HG02763 (cell line): ENCODE measurements around the gene BID.
"Not testable (repeated sequence)": the region's sequence is repeated elsewhere in the genome, so short reads cannot be mapped to it uniquely, and the experiment has no call there.

Experiments
- ATAC-seq: cut with Tn5 transposase; IDR thresholded peaks from one replicate; pipeline ENCODE4 v1.9.1; 2021; ENCODE audit warnings: mild to moderate bottlenecking, moderate library complexity; ENCODE audit not compliant: unreplicated experiment

The BID gene

DNA sequence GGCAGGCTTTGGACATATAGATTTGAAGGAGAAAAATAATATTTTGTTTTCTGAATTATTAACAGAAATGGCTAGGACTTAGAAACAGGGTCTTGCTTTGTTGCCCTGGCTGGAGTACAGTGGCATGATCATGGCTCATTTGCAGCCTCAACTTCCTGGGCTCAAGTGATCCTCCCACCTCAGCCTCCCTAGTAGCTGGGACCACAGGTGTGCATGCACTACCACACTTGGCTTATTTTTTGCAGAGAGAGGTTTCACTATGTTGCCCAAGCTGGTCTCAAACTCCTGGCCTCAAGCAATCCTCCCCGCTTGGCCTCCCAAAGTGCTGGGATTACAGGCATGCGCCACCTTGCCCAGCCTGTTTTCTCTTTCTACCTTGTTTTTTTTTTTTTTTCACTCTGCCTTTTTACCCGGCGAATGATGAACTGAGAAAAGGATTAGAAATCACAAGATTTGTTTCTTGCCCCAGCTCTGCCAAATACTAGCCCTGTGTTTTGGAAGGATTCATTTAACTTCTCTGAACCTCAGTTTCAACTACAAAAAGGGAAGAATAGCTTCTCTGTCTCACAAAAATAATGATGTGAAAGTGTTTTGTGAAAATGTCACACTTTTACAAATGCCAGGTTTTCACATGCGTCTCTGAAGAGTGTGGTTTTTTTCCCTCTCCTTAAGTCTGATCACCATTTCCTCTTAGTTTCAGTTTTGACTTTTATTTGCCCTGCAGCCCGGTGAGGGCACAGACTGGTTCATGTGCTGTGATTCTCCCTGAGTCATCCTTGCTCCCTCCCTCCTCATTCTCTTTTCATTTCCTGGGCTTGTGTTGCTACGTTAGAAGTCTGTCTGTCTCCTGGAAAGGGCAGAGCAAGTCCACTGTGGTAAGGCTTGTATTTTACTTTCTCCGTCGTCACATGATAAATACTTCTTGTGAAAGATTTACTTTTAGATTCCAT is 68.0 kb downstream of the BID start:
- ATAC-seq = peak; percentile 82

- no peak for ATAC-seq
Measured at GRCh38 chr22:17705546-17705945, 68.7 kb downstream of the BID start.

- no peak for ATAC-seq
Measured at GRCh38 chr22:17703811-17704210, 70.5 kb downstream of the BID start.

GRCh38 chr22:17700778-17701177 is 73.5 kb downstream of the BID start:
- no peak for ATAC-seq

- no peak for ATAC-seq
Measured at GRCh38 chr22:17699696-17700340, 74.5 kb downstream of the BID start.

DNA sequence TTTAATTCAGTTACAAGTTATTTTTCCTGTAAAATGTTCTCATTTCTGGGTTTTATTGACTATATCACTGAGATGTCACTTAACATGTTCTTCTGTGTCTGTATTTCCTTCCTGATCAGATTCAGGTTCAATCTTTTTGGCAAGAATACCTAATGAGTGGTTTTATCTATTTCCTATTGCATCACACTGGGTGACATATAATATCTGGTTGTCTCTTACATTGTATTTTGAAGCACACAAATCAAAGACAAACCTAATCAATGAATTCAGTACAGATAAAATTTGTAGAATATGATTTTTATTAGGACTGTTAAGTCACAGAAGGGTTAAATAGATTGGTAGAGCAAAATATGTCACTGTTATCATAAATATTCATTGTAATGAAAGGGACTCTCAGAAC is 75.3 kb downstream of the BID start:
- ATAC-seq = no peak

DNA sequence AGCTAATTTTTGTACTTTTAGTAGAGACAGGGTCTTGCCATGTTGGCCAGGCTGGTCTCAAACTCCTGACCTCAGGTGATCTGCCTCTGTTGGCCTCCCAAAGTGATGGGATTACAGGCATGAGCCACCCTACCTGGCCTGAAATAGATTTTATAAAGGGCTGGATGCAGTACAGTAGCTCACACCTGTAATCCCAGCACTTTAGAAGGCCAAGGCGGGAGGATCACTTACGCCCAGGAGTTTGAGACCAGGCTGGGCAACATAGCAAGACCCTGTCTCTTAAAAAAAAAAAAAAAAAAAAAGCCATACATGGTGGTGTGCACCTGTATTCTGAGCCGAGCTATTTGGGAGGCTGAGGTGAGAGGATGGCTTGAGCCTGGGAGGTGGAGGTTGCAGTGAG is 76.0 kb downstream of the BID start:
- not testable (repeated sequence) for ATAC-seq

GRCh38 chr22:17697196-17697595 is 77.1 kb downstream of the BID start:
- ATAC-seq = not testable (repeated sequence)

GRCh38 chr22:17695986-17696385 is 78.3 kb downstream of the BID start:
- ATAC-seq = no peak

DNA sequence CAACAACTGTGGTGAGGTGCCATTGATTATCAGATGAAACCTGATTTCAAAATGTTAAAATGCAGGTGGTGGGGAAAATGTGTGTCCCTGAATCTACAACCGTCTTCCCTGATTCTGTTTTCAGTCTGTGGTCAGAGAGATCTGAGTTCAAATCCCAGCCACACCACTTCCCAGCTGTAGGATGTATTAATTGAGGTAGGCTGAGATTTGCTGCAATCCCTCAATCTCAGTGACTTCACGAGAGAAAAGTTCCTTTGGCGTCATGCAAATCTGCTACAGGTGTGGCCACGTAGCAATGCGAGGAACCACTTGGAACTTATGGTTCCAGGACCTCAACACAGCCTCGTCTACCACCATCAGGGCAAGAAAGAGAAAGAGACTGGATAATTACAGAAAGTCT is 79.5 kb downstream of the BID start:
- no peak for ATAC-seq

GRCh38 chr22:17694193-17694592 is 80.1 kb downstream of the BID start:
- ATAC-seq = no peak

- ATAC-seq = no peak
Measured at GRCh38 chr22:17692841-17693240, 81.4 kb downstream of the BID start.

DNA sequence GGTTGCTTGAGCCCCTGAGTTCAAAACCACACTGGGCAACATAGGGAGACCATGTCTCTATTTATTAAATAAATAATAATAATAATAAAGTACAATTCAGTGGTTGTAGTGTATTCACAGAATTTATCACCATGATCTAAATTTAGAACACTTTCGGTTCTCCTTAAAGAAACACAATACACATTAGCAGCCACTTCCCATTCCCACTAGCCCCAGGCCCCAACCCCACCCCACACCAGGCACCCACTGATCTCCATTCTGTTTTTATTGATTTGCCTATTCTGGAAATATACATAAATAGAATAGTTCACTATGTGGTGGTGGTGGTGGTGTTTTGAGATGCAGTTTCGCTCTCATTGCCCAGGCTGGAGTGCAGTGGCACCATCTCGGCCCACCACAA is 90.0 kb downstream of the BID start:
- no peak for ATAC-seq
